Limb (tissue), 2 donors: Measurements from ENCODE around the gene TRAF3IP1.
"Not testable (repeated sequence)": the region's sequence is repeated elsewhere in the genome, so short reads cannot be mapped to it uniquely, and the experiment has no call there.

Experiments used
- DNase-seq, 2 donors: peaks; one replicate each; pipeline ENCODE4 v3.0.0-alpha.2; 2016; ENCODE audit errors: extremely low spot score in 2 of 2

Gene TRAF3IP1, protein sequence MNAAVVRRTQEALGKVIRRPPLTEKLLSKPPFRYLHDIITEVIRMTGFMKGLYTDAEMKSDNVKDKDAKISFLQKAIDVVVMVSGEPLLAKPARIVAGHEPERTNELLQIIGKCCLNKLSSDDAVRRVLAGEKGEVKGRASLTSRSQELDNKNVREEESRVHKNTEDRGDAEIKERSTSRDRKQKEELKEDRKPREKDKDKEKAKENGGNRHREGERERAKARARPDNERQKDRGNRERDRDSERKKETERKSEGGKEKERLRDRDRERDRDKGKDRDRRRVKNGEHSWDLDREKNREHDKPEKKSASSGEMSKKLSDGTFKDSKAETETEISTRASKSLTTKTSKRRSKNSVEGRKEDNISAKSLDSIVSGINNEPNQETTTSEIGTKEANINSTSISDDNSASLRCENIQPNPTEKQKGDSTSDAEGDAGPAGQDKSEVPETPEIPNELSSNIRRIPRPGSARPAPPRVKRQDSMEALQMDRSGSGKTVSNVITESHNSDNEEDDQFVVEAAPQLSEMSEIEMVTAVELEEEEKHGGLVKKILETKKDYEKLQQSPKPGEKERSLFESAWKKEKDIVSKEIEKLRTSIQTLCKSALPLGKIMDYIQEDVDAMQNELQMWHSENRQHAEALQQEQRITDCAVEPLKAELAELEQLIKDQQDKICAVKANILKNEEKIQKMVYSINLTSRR

GRCh38 chr2:238320246-238320647, at the start of gene TRAF3IP1:
TRAF3IP1 (plus strand) TSS chr2:238320518; CDS start chr2:238320663, 145 bp downstream.
- peak; percentile 91 to 97 for DNase-seq

DNA sequence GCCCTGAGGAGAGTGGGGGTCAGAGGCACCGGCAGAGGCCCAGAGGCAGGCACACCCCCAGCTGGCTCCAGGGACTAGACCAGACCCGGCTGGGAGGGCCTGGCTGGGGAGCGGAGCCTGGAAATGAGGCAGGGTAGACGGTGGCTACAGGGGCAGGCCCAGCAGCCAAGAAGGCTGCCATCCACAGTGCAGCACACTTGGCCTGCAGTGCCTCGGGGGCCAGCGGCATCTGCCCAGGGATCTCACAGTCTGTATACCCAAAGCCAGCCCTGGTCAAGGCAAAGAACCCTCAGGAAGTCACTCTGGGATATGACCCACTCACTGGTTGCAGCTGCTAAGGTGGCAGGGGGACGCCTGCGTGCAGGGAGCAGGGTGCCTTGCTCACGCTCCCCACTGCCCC, 49.7 kb upstream of the TRAF3IP1 start:
- DNase-seq, result no peak

- no peak for DNase-seq
Measured at GRCh38 chr2:238271061-238271554, 49.2 kb upstream of the TRAF3IP1 start.

- not testable (repeated sequence) for DNase-seq
Measured at GRCh38 chr2:238271686-238272085, 48.6 kb upstream of the TRAF3IP1 start.

- no peak for DNase-seq
Measured at GRCh38 chr2:238272156-238272555, 48.2 kb upstream of the TRAF3IP1 start.

DNA sequence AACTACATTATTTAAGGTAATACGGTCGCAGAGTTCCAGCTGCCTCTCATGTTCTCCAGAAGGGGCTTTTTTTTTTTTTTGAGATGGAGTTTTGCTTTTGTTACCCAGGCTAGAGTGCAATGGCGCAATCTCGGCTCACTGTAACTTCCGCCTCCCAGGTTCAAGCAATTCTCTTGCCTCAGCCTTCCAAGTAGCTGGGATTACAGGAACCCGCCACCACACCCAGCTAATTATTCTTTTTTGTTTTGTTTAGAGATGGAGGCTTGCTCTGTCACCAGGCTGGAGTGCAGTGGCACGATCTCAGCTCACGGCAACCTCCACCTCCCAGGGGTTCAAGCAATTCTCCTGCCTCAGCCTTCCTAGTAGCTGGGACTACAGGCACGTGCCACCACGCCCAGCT, 46.9 kb upstream of the TRAF3IP1 start:
- not testable (repeated sequence) for DNase-seq

- no peak for DNase-seq
Measured at GRCh38 chr2:238274152-238274865, 46.0 kb upstream of the TRAF3IP1 start.

DNA sequence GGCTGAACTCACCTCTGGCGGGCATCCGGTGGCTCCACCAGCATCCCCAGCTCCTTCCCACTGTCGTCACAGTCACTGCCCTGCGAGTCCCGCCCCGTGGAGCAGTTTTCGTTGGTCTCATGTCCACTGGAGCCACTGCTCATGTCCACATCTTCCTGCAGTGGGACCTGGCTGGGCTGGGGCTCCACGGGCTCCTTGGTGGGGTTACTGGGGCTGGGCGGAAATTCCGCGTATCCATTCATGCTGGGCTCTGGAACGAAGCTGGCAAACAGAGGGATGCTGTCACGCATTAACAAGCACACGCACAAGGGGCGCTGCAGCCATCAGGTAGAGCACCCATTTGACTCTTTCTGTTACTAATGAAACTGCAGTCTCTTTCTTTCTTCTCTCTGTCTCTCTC, 42.6 kb upstream of the TRAF3IP1 start:
- DNase-seq, result no peak

- DNase-seq, result no peak
Measured at GRCh38 chr2:238278626-238279323, 41.5 kb upstream of the TRAF3IP1 start.

GRCh38 chr2:238279324-238279682, 41.0 kb upstream of the TRAF3IP1 start:
- DNase-seq, result no peak

DNA sequence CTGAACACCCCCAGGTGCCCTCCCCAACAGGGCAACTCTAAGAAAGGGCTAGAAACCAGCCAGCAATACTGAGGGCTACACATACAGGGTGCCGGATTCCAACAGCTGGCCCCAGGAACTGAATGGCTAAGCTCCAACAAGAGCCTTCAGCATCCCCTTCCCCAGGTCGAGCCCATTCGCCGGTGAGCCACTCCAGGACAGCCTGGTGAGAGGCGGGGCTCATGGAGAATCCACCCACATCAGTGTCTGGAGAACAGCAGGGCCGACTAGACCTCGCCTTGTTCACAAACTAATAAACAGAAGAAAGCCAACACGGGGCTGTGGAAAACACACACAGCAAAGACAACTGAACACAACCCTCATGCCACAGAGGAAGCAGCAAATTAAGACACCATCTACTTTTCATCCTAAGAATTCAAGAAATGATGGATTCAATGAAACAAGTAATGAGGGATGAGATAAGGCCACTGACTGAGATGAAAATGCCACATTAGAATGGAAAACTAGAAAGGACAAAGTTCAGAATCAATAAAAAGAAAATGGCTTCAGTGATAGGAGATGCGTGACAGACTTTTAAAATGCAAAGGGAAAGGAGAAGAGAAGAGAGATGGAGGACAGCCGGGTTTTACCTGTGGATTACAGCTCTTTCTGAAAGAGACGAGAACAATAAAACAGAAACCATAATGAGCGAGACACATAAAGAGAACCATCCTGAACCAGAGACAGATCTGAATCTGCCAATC, 40.1 kb upstream of the TRAF3IP1 start:
- no peak for DNase-seq

DNA sequence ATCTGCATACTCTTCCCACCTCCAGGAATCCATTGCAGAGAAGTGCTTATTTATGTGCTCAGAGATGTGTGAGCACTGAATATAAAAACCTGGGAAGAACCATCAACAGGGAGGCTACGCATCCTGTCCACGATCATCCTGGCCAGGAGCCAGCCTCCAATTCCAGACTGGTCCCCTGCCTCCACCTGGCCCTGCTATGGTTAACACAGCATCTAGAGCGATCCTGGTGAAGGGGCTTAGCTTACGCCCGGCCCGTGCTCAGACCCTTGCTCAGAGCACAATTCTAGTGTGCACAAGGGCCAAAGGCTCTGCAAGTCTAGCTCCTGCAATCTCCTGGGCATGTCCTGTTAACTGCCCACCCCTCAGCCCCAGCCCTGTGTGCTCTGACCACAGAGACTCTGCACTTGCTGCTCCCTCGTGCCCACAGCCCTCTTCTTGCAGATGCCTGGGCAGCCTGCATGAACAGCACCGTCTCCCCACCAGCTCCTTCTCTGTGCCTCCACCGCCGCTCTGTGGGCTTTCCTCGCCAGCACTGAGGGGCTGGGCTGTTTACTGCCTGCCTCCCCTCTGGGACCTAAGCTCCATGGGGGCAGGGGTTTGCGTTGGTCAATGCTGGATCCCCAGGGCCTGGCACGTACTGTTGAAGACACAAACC, 38.4 kb upstream of the TRAF3IP1 start:
- DNase-seq, result no peak

- peak in 1 of 2 donors; percentile 21 for DNase-seq
Measured at GRCh38 chr2:238282861-238283738, 37.2 kb upstream of the TRAF3IP1 start.

GRCh38 chr2:238284802-238285515, 35.4 kb upstream of the TRAF3IP1 start:
- DNase-seq, result no peak

GRCh38 chr2:238285653-238286082, 34.6 kb upstream of the TRAF3IP1 start:
- DNase-seq, result peak; percentile 74 to 80

DNA sequence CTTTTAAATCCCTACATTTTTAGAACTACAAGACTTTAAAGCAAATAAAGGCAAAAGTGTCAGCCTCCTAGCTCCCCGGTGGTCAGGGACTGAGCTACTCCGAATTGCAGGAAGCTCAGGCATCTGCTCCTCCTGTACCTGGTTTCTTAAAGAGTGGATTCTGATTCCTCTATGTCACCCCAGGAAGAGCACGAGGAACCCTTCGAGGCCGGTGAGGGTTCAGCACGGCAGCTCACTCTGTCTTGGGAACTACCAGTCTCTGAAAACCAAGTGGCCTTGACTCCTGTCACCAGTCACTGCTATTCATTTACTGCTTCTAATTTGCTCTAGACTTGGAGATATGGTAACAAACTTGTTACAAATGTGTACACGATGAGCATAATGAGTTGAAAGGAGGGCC, 34.2 kb upstream of the TRAF3IP1 start:
- no peak for DNase-seq

- peak; percentile 38 to 50 for DNase-seq
Measured at GRCh38 chr2:238286551-238286950, 33.8 kb upstream of the TRAF3IP1 start.

DNA sequence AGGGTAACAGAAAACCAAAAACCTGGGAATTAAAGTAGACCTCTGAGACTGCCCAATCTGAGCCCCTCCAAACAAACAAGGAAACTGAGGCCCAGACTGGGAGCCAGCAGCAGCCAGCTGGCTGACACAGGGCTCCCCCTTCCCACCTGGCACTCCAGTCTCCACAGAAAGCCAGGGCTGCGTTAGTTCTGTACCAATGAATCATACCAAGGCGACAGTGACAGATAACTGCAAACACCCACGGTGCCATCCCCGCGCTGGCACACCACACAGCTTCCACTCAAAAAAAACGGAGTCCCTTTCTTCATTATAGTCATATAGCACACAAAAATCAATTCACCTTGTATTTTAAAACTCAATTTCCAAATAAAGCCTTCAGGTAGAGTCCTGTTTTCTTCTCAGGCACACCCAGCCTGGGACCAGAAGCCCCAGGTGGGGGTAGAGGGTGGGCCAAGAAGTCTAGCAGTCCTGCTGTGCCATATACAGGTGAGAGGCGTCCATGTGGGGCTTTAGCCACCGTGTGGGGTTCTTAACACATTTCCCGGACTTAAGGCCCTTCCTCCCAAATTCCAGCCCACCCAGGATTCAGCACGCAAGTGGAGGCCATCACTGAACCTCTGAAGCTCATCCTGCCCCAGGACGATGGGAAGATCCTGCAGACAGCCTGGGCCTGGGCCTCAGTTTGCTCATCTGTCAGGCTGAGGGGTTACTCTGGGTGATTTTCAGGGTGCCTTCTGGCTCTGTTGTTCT, 33.2 kb upstream of the TRAF3IP1 start:
- no peak for DNase-seq
